ENCODE data around the gene NBEAL2.

NBEAL2 gene

DNA sequence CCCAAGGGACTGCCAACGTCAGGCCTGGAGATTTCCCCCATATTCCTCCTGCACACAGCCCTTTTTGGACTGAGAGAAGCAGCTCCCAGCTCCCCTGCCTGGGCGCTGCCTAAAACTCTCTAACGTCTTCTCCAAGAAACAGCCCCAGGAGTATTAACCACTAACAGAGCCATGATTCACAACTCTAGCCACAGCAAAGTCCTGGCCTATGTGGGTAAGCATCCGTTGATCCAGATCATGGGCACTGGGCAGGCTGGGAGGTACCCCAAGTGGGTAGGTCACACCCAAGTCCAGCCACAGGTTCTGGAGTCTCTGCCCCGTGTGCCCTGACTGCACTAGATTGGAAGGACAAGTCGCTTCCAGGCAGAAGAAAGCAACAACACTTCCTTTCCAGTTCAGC is 31.9 kb downstream of the NBEAL2 start:
- DNase-seq (ENCODE audit: low spot score) = no peak
- TF ChIP-seq CTCF (IDR thresholded peaks at IDR 0.05; ENCODE audit: extremely low read depth, insufficient read depth, missing control alignments) = no peak

GRCh38 chr3:47012342-47013230 is 33.1 kb downstream of the NBEAL2 start:
- TF ChIP-seq CTCF (IDR thresholded peaks at IDR 0.05; ENCODE audit: extremely low read depth, insufficient read depth, missing control alignments) = no peak
- in situ Hi-C loops (cut with MboI; ENCODE audit: low pct_unique_long_range_greater_than_20kb, low sequenced_read_pairs, unreplicated experiment) = no loop called here
- DNase-seq (ENCODE audit: low spot score) = no peak

More for the DNA sequence above, 31.9 kb downstream of the NBEAL2 start:
- in situ Hi-C loops (cut with MboI; ENCODE audit: low pct_unique_long_range_greater_than_20kb, low sequenced_read_pairs, unreplicated experiment) = no loop called here

DNA sequence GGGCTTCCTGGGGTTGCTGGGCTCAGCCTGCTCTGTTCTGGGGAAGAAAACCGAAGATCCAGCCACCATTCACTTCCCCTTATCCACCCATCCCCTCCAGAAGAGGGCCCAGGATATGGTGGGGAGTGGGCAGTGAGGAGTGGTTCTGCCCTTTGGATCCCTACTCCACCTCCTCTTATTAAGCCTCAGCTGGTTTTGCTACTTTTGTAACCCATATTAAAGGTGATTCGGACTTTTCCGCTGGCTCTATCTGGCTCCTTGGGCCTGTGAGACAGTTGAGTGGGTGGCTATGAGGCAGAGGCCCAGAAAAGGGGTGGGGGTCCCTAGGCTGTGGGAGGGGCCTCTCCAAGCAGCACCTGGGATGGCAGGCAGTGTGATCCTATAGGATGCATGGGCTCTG is 33.8 kb downstream of the NBEAL2 start:
- in situ Hi-C loops (cut with MboI; ENCODE audit: low pct_unique_long_range_greater_than_20kb, low sequenced_read_pairs, unreplicated experiment) = no loop called here
- DNase-seq (ENCODE audit: low spot score) = no peak
- no peak for TF ChIP-seq CTCF (IDR thresholded peaks at IDR 0.05; ENCODE audit: extremely low read depth, insufficient read depth, missing control alignments)

- TF ChIP-seq CTCF (IDR thresholded peaks at IDR 0.05; ENCODE audit: extremely low read depth, insufficient read depth, missing control alignments) = no peak
- in situ Hi-C loops (cut with MboI; ENCODE audit: low pct_unique_long_range_greater_than_20kb, low sequenced_read_pairs, unreplicated experiment) = no loop called here
- DNase-seq (ENCODE audit: low spot score) = no peak
Observed at GRCh38 chr3:47014036-47014435, 34.6 kb downstream of the NBEAL2 start.

DNA sequence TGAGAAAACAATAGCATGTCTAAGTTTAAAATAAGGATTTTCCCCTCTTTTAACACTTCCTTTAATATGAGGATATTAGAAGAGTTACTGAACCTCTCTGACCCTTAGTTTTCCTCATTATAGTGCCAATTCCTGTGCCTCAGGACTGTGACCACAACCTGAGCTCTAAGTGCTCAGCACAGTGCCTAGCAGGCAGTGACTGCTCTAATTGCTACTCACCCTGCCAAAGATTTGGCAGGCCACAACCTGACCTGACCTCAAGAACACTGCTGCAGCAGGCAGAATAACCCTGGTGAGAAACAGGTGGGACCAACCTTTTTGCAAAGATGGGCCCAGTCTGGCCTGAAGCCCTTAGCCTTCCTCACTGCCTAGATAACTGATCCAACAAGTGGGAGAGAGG is 35.7 kb downstream of the NBEAL2 start:
- in situ Hi-C loops (cut with MboI; ENCODE audit: low pct_unique_long_range_greater_than_20kb, low sequenced_read_pairs, unreplicated experiment) = no loop called here
- no peak for TF ChIP-seq CTCF (IDR thresholded peaks at IDR 0.05; ENCODE audit: extremely low read depth, insufficient read depth, missing control alignments)
- DNase-seq (ENCODE audit: low spot score) = no peak

DNA sequence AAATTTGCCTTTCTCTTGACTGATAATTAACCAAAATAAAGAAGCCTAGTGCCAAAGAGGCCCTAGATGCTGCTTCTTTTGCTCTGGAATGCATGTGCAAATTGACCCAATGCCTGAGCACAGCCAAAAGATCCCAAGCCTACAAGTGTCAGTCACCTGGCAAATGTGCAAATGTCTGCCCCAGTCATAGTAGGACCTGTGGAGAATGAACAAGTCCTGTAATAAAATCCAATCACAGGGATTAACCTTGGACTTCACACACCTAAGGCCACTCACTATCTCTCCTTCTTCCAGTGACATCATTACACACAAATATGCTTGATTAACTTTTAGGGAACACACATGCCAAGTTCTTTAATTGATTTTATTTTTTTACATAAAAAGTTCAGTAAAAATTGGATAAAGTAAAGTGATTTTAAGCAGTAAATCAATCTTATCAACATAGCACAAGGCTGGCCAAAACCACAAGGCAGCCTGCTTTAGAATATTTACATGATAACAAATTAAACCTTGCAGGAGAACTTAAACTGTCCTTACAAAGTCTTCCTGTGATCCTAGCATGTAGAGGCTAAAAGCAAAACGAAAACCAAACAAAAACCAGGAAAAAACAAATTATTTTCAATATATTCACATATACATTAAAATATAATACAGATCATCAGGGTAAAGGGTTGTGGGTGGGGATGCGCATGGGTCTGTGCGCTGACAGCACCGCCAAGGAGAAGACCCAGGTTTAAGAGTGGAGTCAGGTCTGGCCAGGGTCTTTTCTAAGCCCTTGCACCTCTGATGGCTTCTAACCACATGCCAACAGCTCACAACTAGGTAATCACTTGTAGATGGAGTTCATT is 36.8 kb downstream of the NBEAL2 start:
- in situ Hi-C loops (cut with MboI; ENCODE audit: low pct_unique_long_range_greater_than_20kb, low sequenced_read_pairs, unreplicated experiment) = no loop called here
- DNase-seq (ENCODE audit: low spot score) = no peak
- TF ChIP-seq CTCF (IDR thresholded peaks at IDR 0.05; ENCODE audit: extremely low read depth, insufficient read depth, missing control alignments) = no peak

Data from GM13977 (cell line).